ENCODE measurements around the gene RPAP2.

RPAP2 gene

GRCh38 chr1:92439291-92439690, 140.4 kb downstream of the RPAP2 start:
- TF ChIP-seq CTCF (IDR thresholded peaks at IDR 0.05; ENCODE audit: insufficient read depth, low read depth, low read length, missing control alignments) = no peak
- no peak overlapping the region for H3K4me3 ChIP-seq (ENCODE audit: low read length)
- no peak for DNase-seq (ENCODE audit: low read depth)

- no peak for TF ChIP-seq CTCF (IDR thresholded peaks at IDR 0.05; ENCODE audit: insufficient read depth, low read depth, low read length, missing control alignments)
- no peak for DNase-seq (ENCODE audit: low read depth)
- H3K4me3 ChIP-seq (ENCODE audit: low read length) = no peak overlapping the region
Observed at GRCh38 chr1:92441316-92441696, 142.4 kb downstream of the RPAP2 start.

GRCh38 chr1:92441697-92442342, 143.0 kb downstream of the RPAP2 start:
- no peak for TF ChIP-seq CTCF (IDR thresholded peaks at IDR 0.05; ENCODE audit: insufficient read depth, low read depth, low read length, missing control alignments)
- DNase-seq (ENCODE audit: low read depth) = peak; percentile 30
- H3K4me3 ChIP-seq (ENCODE audit: low read length) = peak overlapping the region; percentile 29

- no peak for DNase-seq (ENCODE audit: low read depth)
- TF ChIP-seq CTCF (IDR thresholded peaks at IDR 0.05; ENCODE audit: insufficient read depth, low read depth, low read length, missing control alignments) = no peak
- peak overlapping the region; percentile 29 for H3K4me3 ChIP-seq (ENCODE audit: low read length)
Observed at GRCh38 chr1:92442351-92442750, 143.5 kb downstream of the RPAP2 start.

- no peak for DNase-seq (ENCODE audit: low read depth)
- no peak for TF ChIP-seq CTCF (IDR thresholded peaks at IDR 0.05; ENCODE audit: insufficient read depth, low read depth, low read length, missing control alignments)
- no peak overlapping the region for H3K4me3 ChIP-seq (ENCODE audit: low read length)
Observed at GRCh38 chr1:92443893-92444292, 145.0 kb downstream of the RPAP2 start.

- H3K4me3 ChIP-seq (ENCODE audit: low read length) = no peak overlapping the region
- no peak for TF ChIP-seq CTCF (IDR thresholded peaks at IDR 0.05; ENCODE audit: insufficient read depth, low read depth, low read length, missing control alignments)
- peak; percentile 44 for DNase-seq (ENCODE audit: low read depth)
Observed at GRCh38 chr1:92444351-92444750, 145.5 kb downstream of the RPAP2 start.

- H3K4me3 ChIP-seq (ENCODE audit: low read length) = no peak overlapping the region
- no peak for DNase-seq (ENCODE audit: low read depth)
- no peak for TF ChIP-seq CTCF (IDR thresholded peaks at IDR 0.05; ENCODE audit: insufficient read depth, low read depth, low read length, missing control alignments)
Observed at GRCh38 chr1:92445865-92446264, 147.0 kb downstream of the RPAP2 start.

Data from epithelial cell of esophagus (primary cell).